Thoracic aorta (tissue), 2 donors: ENCODE results near the gene MRPS35. TPM values are rescaled to one million over a fixed set of nuclear protein-coding genes. Genes with fewer than 3 reads are reported as not detected.
"Not testable (repeated sequence)": the region's sequence is repeated elsewhere in the genome, so short reads cannot be mapped to it uniquely, and the experiment has no call there.

Experiments
- ATAC-seq: fragments of 150-250 bp; one replicate; pipeline ENCODE4 v1.8.0; 2017; ENCODE audit warnings: low read depth; ENCODE audit not compliant: insufficient number of reproducible peaks, low FRiP score
- DNase-seq: peaks from one replicate; pipeline ENCODE4 v3.0.0-alpha.2; 2020; ENCODE audit warnings: low spot score
- H3K27ac ChIP-seq, 2 donors: fragments of 200-600 bp; sonication (generic); 1 replicate in 1 of 2; 2 replicates in 1 of 2; pipeline ENCODE4 v1.5.1; 2016; ENCODE audit warnings: mild to moderate bottlenecking in 2 of 2, moderate library complexity in 2 of 2
- H3K27me3 ChIP-seq: fragments of 200-600 bp; sonication (generic); replicated peaks from 2 replicates; pipeline ENCODE4 v1.6.0; 2016; ENCODE audit warnings: mild to moderate bottlenecking; ENCODE audit not compliant: insufficient read depth
- H3K36me3 ChIP-seq: fragments of 200-600 bp; sonication (generic); one replicate; pipeline ENCODE4 v1.5.1; 2016
- H3K4me1 ChIP-seq, 2 donors: fragments of 200-600 bp; sonication (generic); 1 replicate in 1 of 2; 2 replicates in 1 of 2; pipeline versions ENCODE4 v1.5.1 to v1.6.0; 2016; ENCODE audit warnings: low read depth in 2 of 2, mild to moderate bottlenecking in 1 of 2; ENCODE audit not compliant: control insufficient read depth in 1 of 2
- H3K4me3 ChIP-seq: fragments of 200-600 bp; sonication (generic); 2 replicates; pipeline ENCODE4 v1.5.1; 2016; ENCODE audit warnings: mild to moderate bottlenecking
- H3K9me3 ChIP-seq: fragments of 200-600 bp; sonication (generic); 2 replicates; pipeline ENCODE4 v1.5.1; 2016
- CTCF ChIP-seq: fragments of 200-600 bp; sonication (generic); IDR thresholded peaks from one replicate; pipeline ENCODE4 v1.5.1; 2019; ENCODE audit warnings: antibody characterized with exemption
- total RNA-seq, 2 donors: library from RNA; depleted of rRNA; stranded (reverse); fragments of >200 nt; gene quantifications; one replicate each; pipeline versions ENCODE4 v1.1.0 to v1.2.3, GENCODE V29; 2016

The MRPS35 gene
- total RNA-seq, 2 donors from 2014 or later: 32.7 to 55.9 TPM

GRCh38 chr12:27743601-27744000 is 33.0 kb downstream of the MRPS35 start:
- H3K4me1 ChIP-seq: peaks cover 21 to 52% of the 10 kb centered on the region in 2 donors
- H3K4me3 ChIP-seq: no peak overlapping the region
- H3K9me3 ChIP-seq: no peaks in the 10 kb centered on the region
- H3K27ac ChIP-seq: no peak overlapping the region
- TF ChIP-seq CTCF: no peak
- ATAC-seq (no peak), DNase-seq (no peak)
- H3K36me3 ChIP-seq: no peaks in the 10 kb centered on the region
- no peaks in the 10 kb centered on the region for H3K27me3 ChIP-seq

- H3K36me3 ChIP-seq, DNase-seq, H3K4me3 ChIP-seq, H3K27me3 ChIP-seq, H3K9me3 ChIP-seq, ATAC-seq: not testable (repeated sequence)
- Histone ChIP-seq H3K4me1 (peaks cover 20 to 50% of the 10 kb centered on the region in 2 donors), H3K27ac (peak overlapping the region; percentile 76 to 93)
These were observed 35.1 kb downstream of the MRPS35 start for GRCh38 chr12:27745734-27746133.

GRCh38 chr12:27747111-27747820 is 36.6 kb downstream of the MRPS35 start:
- H3K9me3 ChIP-seq: no peaks in the 10 kb centered on the region
- ATAC-seq: no peak
- TF ChIP-seq CTCF: no peak
- H3K27ac ChIP-seq: peak overlapping the region; percentile 76 to 93
- H3K4me1 ChIP-seq: peaks cover 17 to 34% of the 10 kb centered on the region in 2 donors
- no peak for DNase-seq
- no peaks in the 10 kb centered on the region for H3K27me3 ChIP-seq
- peak overlapping the region; percentile 33 for H3K4me3 ChIP-seq
- H3K36me3 ChIP-seq: peaks cover 3% of the 10 kb centered on the region

GRCh38 chr12:27751386-27752047 is 40.9 kb downstream of the MRPS35 start:
- peaks cover 13% of the 10 kb centered on the region for H3K36me3 ChIP-seq
- no peak for ATAC-seq
- H3K9me3 ChIP-seq: no peaks in the 10 kb centered on the region
- no peak for DNase-seq
- no peak overlapping the region for H3K27ac ChIP-seq
- no peaks in the 10 kb centered on the region for H3K27me3 ChIP-seq
- peaks cover 17 to 21% of the 10 kb centered on the region in 2 donors for H3K4me1 ChIP-seq
- no peak overlapping the region for H3K4me3 ChIP-seq
- TF ChIP-seq CTCF: no peak

- Histone ChIP-seq H3K27me3 (no peaks in the 10 kb centered on the region), H3K27ac (no peak overlapping the region), H3K4me1 (no peaks in the 10 kb centered on the region), H3K4me3 (no peak overlapping the region), H3K36me3 (peaks cover 13% of the 10 kb centered on the region), H3K9me3 (no peaks in the 10 kb centered on the region)
- DNase-seq (no peak), ATAC-seq (no peak)
- TF ChIP-seq CTCF: no peak
These were observed 44.2 kb downstream of the MRPS35 start for GRCh38 chr12:27754795-27755194.
